SKM-1 (cell line): ENCODE measurements around the gene BBIP1.

Experiments
- DNase-seq: peaks from one replicate; lab custom pipeline; 2025; ENCODE audit not compliant: unreplicated experiment; lab: John Stamatoyannopoulos, UW

The BBIP1 gene

GRCh38 chr10:110885932-110886674 is 32.9 kb downstream of the BBIP1 start:
- no peak for DNase-seq

GRCh38 chr10:110883924-110884323 is 35.1 kb downstream of the BBIP1 start:
- no peak for DNase-seq

- DNase-seq: no peak
Observed at GRCh38 chr10:110881905-110882304, 37.1 kb downstream of the BBIP1 start.

GRCh38 chr10:110881247-110881646 is 37.7 kb downstream of the BBIP1 start:
- DNase-seq: no peak

GRCh38 chr10:110880012-110880411 is 39.0 kb downstream of the BBIP1 start:
- DNase-seq: no peak

GRCh38 chr10:110876788-110877187 is 42.2 kb downstream of the BBIP1 start:
- DNase-seq: no peak

GRCh38 chr10:110876000-110876399 is 43.0 kb downstream of the BBIP1 start:
- no peak for DNase-seq

- no peak for DNase-seq
Observed at GRCh38 chr10:110873951-110874350, 45.0 kb downstream of the BBIP1 start.

- DNase-seq: no peak
Observed at GRCh38 chr10:110872984-110873923, 45.7 kb downstream of the BBIP1 start.

GRCh38 chr10:110872145-110872983 is 46.6 kb downstream of the BBIP1 start:
- DNase-seq: peak; percentile 73

- peak; percentile 90 for DNase-seq
Observed at GRCh38 chr10:110871298-110872084, 47.5 kb downstream of the BBIP1 start, which contains the start of gene PDCD4. Gene PDCD4 (plus strand): TSS chr10:110871928. CDS start chr10:110876028, 4,100 bp downstream.

- DNase-seq: no peak
Observed at GRCh38 chr10:110870823-110871297, 48.1 kb downstream of the BBIP1 start.

- DNase-seq: no peak
Observed at GRCh38 chr10:110868981-110869380, 50.0 kb downstream of the BBIP1 start.

GRCh38 chr10:110867807-110868465 is 51.0 kb downstream of the BBIP1 start:
- no peak for DNase-seq

GRCh38 chr10:110867011-110867806 is 51.8 kb downstream of the BBIP1 start:
- DNase-seq: peak; percentile 67

- no peak for DNase-seq
Observed at GRCh38 chr10:110865809-110866482, 53.0 kb downstream of the BBIP1 start.

GRCh38 chr10:110865186-110865808 is 53.7 kb downstream of the BBIP1 start:
- DNase-seq: no peak

- DNase-seq: no peak
Observed at GRCh38 chr10:110864662-110865140, 54.3 kb downstream of the BBIP1 start.
